Esophagus muscularis mucosa (tissue), 4 donors: ENCODE results near the gene TFAP2E. TPM values are rescaled to one million over a fixed set of nuclear protein-coding genes. Genes with fewer than 3 reads are reported as not detected.

Source experiments
- DNase-seq: peaks from one replicate; pipeline ENCODE4 v3.0.0-alpha.2; 2017; ENCODE audit errors: extremely low spot score
- H3K27ac ChIP-seq, 4 donors: fragments of 200-600 bp; sonication (generic); replicated peaks in 1 of 4; 1 replicate in 3 of 4; 2 replicates in 1 of 4; pipeline ENCODE4 v1.5.1; 2016 to 2019; ENCODE audit warnings: mild to moderate bottlenecking in 1 of 4
- H3K27me3 ChIP-seq, 4 donors: fragments of 200-600 bp; sonication (generic); one replicate each; pipeline versions ENCODE4 v1.5.1 to v1.6.0; 2016 to 2019
- H3K36me3 ChIP-seq, 4 donors: fragments of 200-600 bp; sonication (generic); one replicate each; pipeline ENCODE4 v1.5.1; 2016 to 2019
- H3K4me1 ChIP-seq, 4 donors: fragments of 200-600 bp; sonication (generic); one replicate each; pipeline ENCODE4 v1.5.1; 2016 to 2019
- H3K4me3 ChIP-seq, 4 donors: fragments of 200-600 bp; sonication (generic); 1 replicate in 2 of 4; 2 replicates in 2 of 4; pipeline ENCODE4 v1.5.1; 2016 to 2019; ENCODE audit warnings: mild to moderate bottlenecking in 4 of 4, moderate library complexity in 1 of 4
- H3K9me3 ChIP-seq, 4 donors: fragments of 200-600 bp; sonication (generic); 1 replicate in 3 of 4; 2 replicates in 1 of 4; pipeline ENCODE4 v1.5.1; 2016 to 2019
- EP300 ChIP-seq: sonication (generic); formaldehyde crosslinking; IDR thresholded peaks from one replicate; pipeline ENCODE4 v1.6.1; 2017; ENCODE audit warnings: antibody characterized with exemption
- POLR2A ChIP-seq: fragments of 450-650 bp; IDR thresholded peaks from one replicate; pipeline ENCODE4 v1.6.1; 2017; ENCODE audit warnings: antibody characterized with exemption, moderate library complexity, mild to moderate bottlenecking, low read depth
- POLR2AphosphoS5 ChIP-seq, 2 donors: sonication (generic); formaldehyde crosslinking; IDR thresholded peaks; one replicate each; pipeline ENCODE4 v1.6.1; 2017; ENCODE audit warnings: antibody characterized with exemption in 2 of 2
- WGBS: methylation state at CpG from one replicate; pipeline ENCODE4 v1.1.5; 2018; 5-methylcytosine and 5-hydroxymethylcytosine counted together
- intact Hi-C: fragments of 100-400 bp; cut with DNase I; formaldehyde crosslinking; loops from one replicate; pipeline ENCODE4 v1.15.1; 2023
- total RNA-seq, 4 donors: library from RNA; depleted of rRNA; stranded (reverse); fragments of >200 nt; gene quantifications; one replicate each; pipeline versions ENCODE4 v1.1.0 to v1.2.1, GENCODE V29; 2016
- TF ChIP-seq, protein P1 (sequence below), 3 experiments: fragments of 200-600 bp in 2 of 3; fragments of 450-650 bp in 1 of 3; sonication (generic) in 2 of 3; IDR thresholded peaks; one replicate each; pipeline ENCODE4 v1.5.1; 2017 to 2019; ENCODE audit warnings: antibody characterized with exemption in 3 of 3, mild to moderate bottlenecking in 2 of 3, moderate library complexity in 1 of 3

TFAP2E gene
- total RNA-seq, 4 donors from 2014 or later, result 0.33 to 0.71 (median 0.63) TPM; not detected in 1

DNA sequence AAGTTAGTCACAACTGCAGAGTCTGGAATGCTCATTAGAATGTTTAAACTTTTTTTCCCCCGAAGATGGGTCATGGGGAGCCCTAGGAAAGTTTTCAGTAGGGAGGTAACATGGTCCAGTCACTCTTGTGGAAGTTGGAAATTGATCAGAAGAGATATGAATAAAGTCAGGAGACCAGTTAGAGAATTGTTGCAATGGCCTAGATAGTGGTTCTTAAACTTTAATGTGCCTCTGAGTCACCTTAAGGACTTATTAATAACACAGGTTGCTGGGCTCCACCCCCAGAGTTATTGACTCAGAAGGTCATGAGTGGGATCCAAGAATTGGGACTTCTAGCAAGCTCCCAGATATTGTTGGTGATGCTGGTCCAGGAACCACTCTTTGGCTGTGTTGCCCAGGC is 3.2 kb upstream of the TFAP2E start:
- intact Hi-C loops, result loop anchor here (2.0 kb wide), 1 partner anchor 157 kb away; no protein-coding TSS in a partner anchor
- TF ChIP-seq POLR2A, result no peak
- no peak for TF ChIP-seq POLR2AphosphoS5 (IDR thresholded peaks at IDR 0.05)
- no peak for TF ChIP-seq EP300
- TF ChIP-seq, protein P1, sequence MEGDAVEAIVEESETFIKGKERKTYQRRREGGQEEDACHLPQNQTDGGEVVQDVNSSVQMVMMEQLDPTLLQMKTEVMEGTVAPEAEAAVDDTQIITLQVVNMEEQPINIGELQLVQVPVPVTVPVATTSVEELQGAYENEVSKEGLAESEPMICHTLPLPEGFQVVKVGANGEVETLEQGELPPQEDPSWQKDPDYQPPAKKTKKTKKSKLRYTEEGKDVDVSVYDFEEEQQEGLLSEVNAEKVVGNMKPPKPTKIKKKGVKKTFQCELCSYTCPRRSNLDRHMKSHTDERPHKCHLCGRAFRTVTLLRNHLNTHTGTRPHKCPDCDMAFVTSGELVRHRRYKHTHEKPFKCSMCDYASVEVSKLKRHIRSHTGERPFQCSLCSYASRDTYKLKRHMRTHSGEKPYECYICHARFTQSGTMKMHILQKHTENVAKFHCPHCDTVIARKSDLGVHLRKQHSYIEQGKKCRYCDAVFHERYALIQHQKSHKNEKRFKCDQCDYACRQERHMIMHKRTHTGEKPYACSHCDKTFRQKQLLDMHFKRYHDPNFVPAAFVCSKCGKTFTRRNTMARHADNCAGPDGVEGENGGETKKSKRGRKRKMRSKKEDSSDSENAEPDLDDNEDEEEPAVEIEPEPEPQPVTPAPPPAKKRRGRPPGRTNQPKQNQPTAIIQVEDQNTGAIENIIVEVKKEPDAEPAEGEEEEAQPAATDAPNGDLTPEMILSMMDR (IDR thresholded peaks at IDR 0.05), result no peak

DNA sequence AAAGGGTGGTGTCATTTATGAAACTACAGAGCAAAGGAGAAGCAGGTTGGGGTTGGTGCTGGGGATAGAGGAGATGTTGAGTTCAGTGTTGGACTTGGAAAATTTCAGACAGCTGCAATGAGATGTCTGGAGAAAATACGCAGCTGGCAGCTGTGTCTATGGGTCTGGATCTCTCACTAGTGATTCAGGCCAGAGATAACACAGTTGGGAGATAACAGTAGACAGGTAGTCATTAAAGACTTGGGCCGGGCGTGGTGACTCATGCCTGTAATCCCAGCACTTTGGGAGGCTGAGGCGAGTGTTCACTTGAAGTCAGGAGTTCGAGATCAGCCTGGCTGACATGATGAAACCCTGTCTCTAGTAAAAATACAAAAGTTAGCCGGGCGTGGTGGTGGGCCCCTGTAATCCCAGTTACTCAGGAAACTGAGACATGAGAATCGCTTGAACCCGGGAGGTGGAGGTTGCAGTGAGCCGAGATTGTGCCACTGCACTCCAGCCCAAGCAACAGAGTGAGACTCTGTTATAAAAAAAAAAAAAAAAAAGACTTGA is 2.5 kb upstream of the TFAP2E start:
- no peak for TF ChIP-seq POLR2A
- TF ChIP-seq, protein P1 (IDR thresholded peaks at IDR 0.05), result no peak
- TF ChIP-seq POLR2AphosphoS5 (IDR thresholded peaks at IDR 0.05), result no peak
- Histone ChIP-seq H3K27me3 (peaks cover 0 to 64% (median 18%) of the 10 kb centered on the region in 4 donors), H3K4me1 (peaks cover 10 to 20% (median 13%) of the 10 kb centered on the region in 4 donors), H3K9me3 (no peaks in the 10 kb centered on the region), H3K27ac (no peak overlapping the region), H3K36me3 (peaks cover 0 to 19% (median 12%) of the 10 kb centered on the region in 4 donors), H3K4me3 (no peak overlapping the region)
- intact Hi-C loops, result no loop called here
- DNase-seq, result no peak
- 92% methylated on average over 10 of the region's 10 CpGs for whole genome bisulfite sequencing

More for the DNA sequence above, 3.2 kb upstream of the TFAP2E start:
- peaks cover 0 to 26% (median 18%) of the 10 kb centered on the region in 4 donors for H3K36me3 ChIP-seq
- H3K4me3 ChIP-seq, result no peak overlapping the region
- H3K9me3 ChIP-seq, result no peaks in the 10 kb centered on the region
- 86% methylated on average over 1 of the region's 1 CpG for WGBS
- no peak for DNase-seq
- H3K4me1 ChIP-seq, result peaks cover 10 to 20% (median 13%) of the 10 kb centered on the region in 4 donors
- no peak overlapping the region for H3K27ac ChIP-seq
- peaks cover 0 to 57% (median 18%) of the 10 kb centered on the region in 4 donors for H3K27me3 ChIP-seq

DNA sequence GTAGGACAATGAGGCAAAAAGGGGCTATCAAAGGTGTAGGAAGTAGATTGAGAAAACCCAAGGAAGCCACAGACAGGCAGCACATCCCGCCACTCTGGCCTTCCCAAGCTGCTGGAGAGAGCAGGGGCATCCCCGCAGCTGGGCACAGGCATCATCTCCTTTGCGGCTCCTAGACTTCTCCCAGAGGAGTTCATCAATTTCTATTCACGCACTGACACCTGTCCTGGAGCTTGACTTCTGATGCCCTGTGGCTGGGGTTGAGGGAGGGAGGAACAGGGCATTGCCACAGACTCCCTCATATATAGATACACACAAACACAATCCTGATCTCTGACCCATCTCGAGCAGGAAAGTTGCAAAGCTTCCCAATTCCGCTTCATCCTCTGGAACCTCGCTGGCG is 1.9 kb upstream of the TFAP2E start:
- WGBS, result 95% methylated on average over 7 of the region's 8 CpGs
- intact Hi-C loops, result no loop called here
- H3K27me3 ChIP-seq, result peaks cover 0 to 70% (median 20%) of the 10 kb centered on the region in 4 donors

DNA sequence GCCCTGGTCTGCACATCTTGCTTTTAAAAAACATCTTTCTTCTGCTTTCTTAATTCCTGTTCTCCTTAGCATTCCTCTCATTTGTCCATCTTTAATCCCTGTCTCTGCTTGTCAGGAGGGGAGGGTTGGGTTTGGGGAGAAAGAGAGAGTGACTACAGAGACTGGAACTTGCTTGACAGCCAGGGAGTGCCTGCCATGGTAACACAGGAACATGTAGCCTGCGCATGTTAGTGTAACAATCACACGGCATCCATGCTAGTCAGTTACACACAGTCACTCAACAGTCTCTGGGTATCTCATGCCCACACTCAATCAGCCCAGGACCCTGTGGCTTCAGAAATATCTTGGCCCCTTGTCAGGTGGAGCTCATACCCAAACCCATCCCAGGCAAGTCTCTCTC is 818 bp upstream of the TFAP2E start:
- TF ChIP-seq POLR2A (no peak), EP300 (no peak), POLR2AphosphoS5 (IDR thresholded peaks at IDR 0.05) (no peak)
- TF ChIP-seq, protein P1 (IDR thresholded peaks at IDR 0.05), result no peak
- Histone ChIP-seq H3K36me3 (peaks cover 0 to 2% (median under 1%) of the 10 kb centered on the region in 4 donors), H3K9me3 (no peaks in the 10 kb centered on the region), H3K27me3 (peaks cover 0 to 80% (median 25%) of the 10 kb centered on the region in 4 donors), H3K4me1 (peaks cover 18 to 33% (median 24%) of the 10 kb centered on the region in 4 donors), H3K27ac (no peak overlapping the region), H3K4me3 (no peak overlapping the region)
- DNase-seq, result no peak
- 96% methylated on average over 2 of the region's 2 CpGs for WGBS
- intact Hi-C loops, result no loop called here

More for the DNA sequence above, 1.9 kb upstream of the TFAP2E start:
- DNase-seq, result no peak
- no peak overlapping the region for H3K27ac ChIP-seq
- TF ChIP-seq POLR2A, result no peak
- TF ChIP-seq, protein P1 (IDR thresholded peaks at IDR 0.05), result no peak
- TF ChIP-seq EP300, result no peak
- no peak for TF ChIP-seq POLR2AphosphoS5 (IDR thresholded peaks at IDR 0.05)
- peaks cover 0 to 13% (median 9%) of the 10 kb centered on the region in 4 donors for H3K36me3 ChIP-seq
- H3K9me3 ChIP-seq, result no peaks in the 10 kb centered on the region
- no peak overlapping the region for H3K4me3 ChIP-seq
- H3K4me1 ChIP-seq, result peaks cover 10 to 23% (median 13%) of the 10 kb centered on the region in 4 donors
